HepG2 (cell line): ENCODE results near the gene TRIM6. TPM values are rescaled to one million over a fixed set of nuclear protein-coding genes. Genes with fewer than 3 reads are reported as not detected.
A peak's percentile ranks its signal among the peaks of the same experiment; 100 is the strongest.

ENCODE experiments used
- FOXA1 ChIP-seq, 2 experiments: fragments of 450-650 bp in 1 of 2; sonication (generic) in 1 of 2; formaldehyde crosslinking in 1 of 2; IDR thresholded peaks; 2 replicates each; pipeline versions ENCODE4 v1.4.0 to v1.6.1; 2016 to 2020; ENCODE audit warnings: missing genetic modification reagents in 1 of 2
- FOXP1 ChIP-seq, 2 experiments: fragments of 450-650 bp in 1 of 2; IDR thresholded peaks; 2 replicates each; pipeline ENCODE4 v1.6.1; 2017 to 2018; ENCODE audit warnings: antibody characterized with exemption in 1 of 2
- HMGXB3 ChIP-seq: sonication (generic); formaldehyde crosslinking; IDR thresholded peaks from 2 replicates; pipeline ENCODE4 v1.4.0; 2020; ENCODE audit warnings: missing genetic modification reagents, borderline replicate concordance
- JUN ChIP-seq: sonication (generic); formaldehyde crosslinking; IDR thresholded peaks from 2 replicates; pipeline ENCODE4 v1.4.0; 2020; ENCODE audit warnings: mild to moderate bottlenecking, missing genetic modification reagents
- RBM39 ChIP-seq: fragments of 200-400 bp; formaldehyde crosslinking; IDR thresholded peaks from one replicate; pipeline ENCODE4 v1.6.1; 2018; ENCODE audit warnings: antibody characterized with exemption, mild to moderate bottlenecking, low read depth, low read length; ENCODE audit not compliant: poor library complexity, severe bottlenecking
- RORA ChIP-seq: sonication (generic); formaldehyde crosslinking; IDR thresholded peaks from 2 replicates; pipeline ENCODE4 v1.5.0; 2020; ENCODE audit warnings: mild to moderate bottlenecking, missing genetic modification reagents, moderate library complexity
- ZNF205 ChIP-seq: IDR thresholded peaks from 2 replicates; pipeline ENCODE4 v1.6.1; 2018; ENCODE audit warnings: missing biosample characterization, missing genetic modification reagents
- ZNF572 ChIP-seq: sonication (generic); formaldehyde crosslinking; IDR thresholded peaks from 2 replicates; pipeline ENCODE4 v1.5.1; 2020; ENCODE audit warnings: mild to moderate bottlenecking, missing genetic modification reagents
- ZNF780A ChIP-seq: sonication (generic); formaldehyde crosslinking; IDR thresholded peaks from 2 replicates; pipeline ENCODE4 v1.8.0; 2022; ENCODE audit warnings: mild to moderate bottlenecking, missing genetic modification reagents, moderate library complexity
- ZNF782 ChIP-seq: sonication (generic); formaldehyde crosslinking; IDR thresholded peaks from 2 replicates; pipeline ENCODE4 v1.4.0; 2020; ENCODE audit warnings: missing genetic modification reagents, mild to moderate bottlenecking, borderline replicate concordance
- ZNF788 ChIP-seq: sonication (generic); formaldehyde crosslinking; IDR thresholded peaks from 2 replicates; pipeline ENCODE4 v1.5.0; 2020; ENCODE audit warnings: mild to moderate bottlenecking, missing genetic modification reagents, borderline replicate concordance
- polyA plus RNA-seq, 8 experiments: library from polyadenylated mRNA; depleted of rRNA in 3 of 8; stranded (reverse) in 7 of 8; unstranded in 1 of 8; fragments of >200 nt; fragmentation: Illumina TruSeq in 4 of 8; extraction: Trizol in 4 of 8; gene quantifications; 2 replicates each; pipeline versions ENCODE4 v1.2.1 to v1.2.3, GENCODE V29; 2011 to 2016; ENCODE audit warnings: low read depth in 4 of 8, missing spikeins in 1 of 8, mixed read lengths in 1 of 8; ENCODE audit not compliant: insufficient read depth in 1 of 8
- total RNA-seq, 5 experiments: library from RNA; depleted of rRNA; stranded (reverse); fragments of >200 nt; fragmentation: Illumina TruSeq; extraction: Trizol; gene quantifications; 2 replicates each; pipeline ENCODE4 v1.2.3, GENCODE V29; 2016; ENCODE audit warnings: low read depth in 1 of 5

Gene TRIM6
- total and polyA plus RNA-seq, 2 of the 13 experiments (the other 11 are each of a cell fraction or from before 2014, with no cell fraction given), result not detected

GRCh38 chr11:5620651-5621521 is 24.4 kb downstream of the TRIM6 start (continued):
- TF ChIP-seq HMGXB3 (CRISPR knock-in tag) (no peak), RORA (CRISPR knock-in tag) (no peak), ZNF572 (CRISPR knock-in tag) (no peak), ZNF788 (CRISPR knock-in tag) (no peak), FOXP1 (IDR thresholded peaks at IDR 0.05) (no peak), FOXP1 (CRISPR knock-in tag; IDR thresholded peaks at IDR 0.05) (peak; percentile 25; the same call in 1 of the 2 replicates), JUN (CRISPR knock-in tag) (no peak), ZNF780A (CRISPR knock-in tag) (no peak), RBM39 (no peak), FOXA1 (IDR thresholded peaks at IDR 0.05) (no peak), FOXA1 (CRISPR knock-in tag; IDR thresholded peaks at IDR 0.05) (peak; percentile 84), ZNF782 (CRISPR knock-in tag) (no peak), ZNF205 (CRISPR knock-in tag) (peak; percentile 96)
